ENCODE measurements around the gene NREP. TPM values are rescaled to one million over a fixed set of nuclear protein-coding genes. Genes with fewer than 3 reads are reported as not detected.

The NREP gene
- 38.6 TPM for total RNA-seq
- long read RNA-seq, transcript NREP-202 (5 exons, 2,581 nt): major isoform, 27 of 41 reads
- long read RNA-seq, partial matches to known transcripts: 3 of 41 reads
- long read RNA-seq, other reads (novel, unspliced or antisense): 6 of 41 reads

GRCh38 chr5:111756581-111757354 is at the start of gene NREP:
TSS of gene NREP (minus strand) at chr5:111757194. CDS start at chr5:111755772, 1,422 bp downstream.
- DNase-seq (peak; percentile 46), ATAC-seq (peak; percentile 23)
- intact Hi-C loops (cut with micrococcal nuclease): loop anchor here (10.0 kb wide), 1 partner anchor 212 kb away; no protein-coding TSS in a partner anchor

- intact Hi-C loops (cut with micrococcal nuclease): no loop called here
- ATAC-seq: no peak
- DNase-seq: no peak
Measured at GRCh38 chr5:111806753-111807152, 49.8 kb upstream of the NREP start.

- intact Hi-C loops (cut with micrococcal nuclease): no loop called here
- no peak for ATAC-seq
- no peak for DNase-seq
Measured at GRCh38 chr5:111806156-111806555, 49.2 kb upstream of the NREP start.

- DNase-seq (no peak), ATAC-seq (no peak)
- intact Hi-C loops (cut with micrococcal nuclease): no loop called here
Measured at GRCh38 chr5:111805071-111805470, 48.1 kb upstream of the NREP start.

- ATAC-seq (no peak), DNase-seq (no peak)
- intact Hi-C loops (cut with micrococcal nuclease): no loop called here
Measured at GRCh38 chr5:111800351-111800750, 43.4 kb upstream of the NREP start.

GRCh38 chr5:111795142-111795541 is 38.1 kb upstream of the NREP start:
- intact Hi-C loops (cut with micrococcal nuclease): no loop called here
- no peak for ATAC-seq
- DNase-seq: no peak

- intact Hi-C loops (cut with micrococcal nuclease): no loop called here
- ATAC-seq (no peak), DNase-seq (no peak)
Measured at GRCh38 chr5:111792471-111793058, 35.6 kb upstream of the NREP start.

GRCh38 chr5:111790295-111790694 is 33.3 kb upstream of the NREP start:
- intact Hi-C loops (cut with micrococcal nuclease): no loop called here
- ATAC-seq: no peak

GRCh38 chr5:111787006-111787405 is 30.0 kb upstream of the NREP start:
- no peak for ATAC-seq

More at GRCh38 chr5:111790295-111790694, 33.3 kb upstream of the NREP start:
- no peak for DNase-seq

GRCh38 chr5:111784491-111785181 is 27.6 kb upstream of the NREP start:
- no peak for ATAC-seq
- intact Hi-C loops (cut with micrococcal nuclease): no loop called here

More at GRCh38 chr5:111787006-111787405, 30.0 kb upstream of the NREP start:
- no peak for DNase-seq
- intact Hi-C loops (cut with micrococcal nuclease): no loop called here

GRCh38 chr5:111783537-111783936 is 26.5 kb upstream of the NREP start:
- no peak for ATAC-seq
- intact Hi-C loops (cut with micrococcal nuclease): no loop called here
- no peak for DNase-seq

More at GRCh38 chr5:111784491-111785181, 27.6 kb upstream of the NREP start:
- no peak for DNase-seq

GRCh38 chr5:111782216-111782615 is 25.2 kb upstream of the NREP start:
- ATAC-seq: no peak
- intact Hi-C loops (cut with micrococcal nuclease): no loop called here

GRCh38 chr5:111781200-111781599 is 24.2 kb upstream of the NREP start:
- peak; percentile 63 for DNase-seq
- intact Hi-C loops (cut with micrococcal nuclease): no loop called here
- ATAC-seq: peak; percentile 38

More at GRCh38 chr5:111782216-111782615, 25.2 kb upstream of the NREP start:
- no peak for DNase-seq

GRCh38 chr5:111779922-111780292 is 22.9 kb upstream of the NREP start:
- intact Hi-C loops (cut with micrococcal nuclease): no loop called here
- ATAC-seq (no peak), DNase-seq (no peak)

GRCh38 chr5:111779260-111779921 is 22.4 kb upstream of the NREP start:
- DNase-seq (no peak), ATAC-seq (no peak)
- intact Hi-C loops (cut with micrococcal nuclease): no loop called here

- intact Hi-C loops (cut with micrococcal nuclease): no loop called here
- DNase-seq (no peak), ATAC-seq (no peak)
Measured at GRCh38 chr5:111776913-111777781, 20.2 kb upstream of the NREP start.

- intact Hi-C loops (cut with micrococcal nuclease): no loop called here
- ATAC-seq: no peak
Measured at GRCh38 chr5:111775224-111775623, 18.2 kb upstream of the NREP start.

GRCh38 chr5:111774525-111774924 is 17.5 kb upstream of the NREP start:
- no peak for ATAC-seq
- intact Hi-C loops (cut with micrococcal nuclease): no loop called here
- DNase-seq: peak; percentile 29

More at GRCh38 chr5:111775224-111775623, 18.2 kb upstream of the NREP start:
- no peak for DNase-seq

All from left ventricle myocardium superior (tissue), 1 donor.